K562 (cell line): Measurements from ENCODE around the gene EPHA2. TPM values are rescaled to one million over a fixed set of nuclear protein-coding genes. Genes with fewer than 3 reads are reported as not detected.

Experiments used
- CBX1 ChIP-seq: sonication (generic); IDR thresholded peaks from 2 replicates; pipeline ENCODE4 v1.6.1; 2016; ENCODE audit warnings: antibody characterized with exemption, low read depth, mild to moderate bottlenecking
- HMBOX1 ChIP-seq: sonication (generic); IDR thresholded peaks from 2 replicates; pipeline ENCODE4 v1.6.1; 2016
- MEF2D ChIP-seq: conservative IDR thresholded peaks from 2 replicates; pipeline ENCODE4 v1.6.1; 2016; ENCODE audit warnings: low read depth, missing genetic modification characterization, missing compliant biosample characterization
- MNT ChIP-seq, 2 experiments: fragments of 450-650 bp; conservative IDR thresholded peaks; 2 replicates each; pipeline ENCODE4 v1.6.1; 2017; ENCODE audit warnings: mild to moderate bottlenecking in 2 of 2, moderate library complexity in 2 of 2
- PBX2 ChIP-seq, 2 experiments: IDR thresholded peaks in 1 of 2; conservative IDR thresholded peaks in 1 of 2; 2 replicates each; pipeline ENCODE4 v1.6.1; 2016; ENCODE audit warnings: low read depth in 2 of 2, mild to moderate bottlenecking in 1 of 2, missing compliant biosample characterization in 1 of 2, missing genetic modification characterization in 1 of 2, moderate library complexity in 1 of 2
- RBM25 ChIP-seq: fragments of 200-400 bp; formaldehyde crosslinking; IDR thresholded peaks from 2 replicates; pipeline ENCODE4 v1.6.1; 2018; ENCODE audit warnings: low read length, low read depth, moderate library complexity; ENCODE audit not compliant: severe bottlenecking
- RBM34 ChIP-seq: fragments of 200-400 bp; formaldehyde crosslinking; IDR thresholded peaks from 2 replicates; pipeline ENCODE4 v1.6.1; 2018; ENCODE audit warnings: low read length, borderline replicate concordance; ENCODE audit not compliant: insufficient read depth
- SAFB2 ChIP-seq: fragments of 200-400 bp; formaldehyde crosslinking; IDR thresholded peaks from 2 replicates; pipeline ENCODE4 v1.6.1; 2018; ENCODE audit warnings: borderline replicate concordance, low read length, low read depth, moderate library complexity; ENCODE audit not compliant: severe bottlenecking
- SLC30A9 ChIP-seq: fragments of 250-450 bp; sonication (Bioruptor Pico); IDR thresholded peaks from 2 replicates; pipeline ENCODE4 v1.8.0; 2022; ENCODE audit warnings: mild to moderate bottlenecking, moderate library complexity
- SMARCA5 ChIP-seq: fragments of 450-650 bp; IDR thresholded peaks from 2 replicates; pipeline ENCODE4 v1.6.1; 2016
- SREBF1 ChIP-seq: fragments of 150-350 bp; IDR thresholded peaks from 2 replicates; pipeline ENCODE4 v1.6.1; 2014; ENCODE audit warnings: antibody characterized with exemption, low read depth, low read length, borderline replicate concordance
- TAF1 ChIP-seq: IDR thresholded peaks from 2 replicates; pipeline ENCODE4 v1.6.1; 2011; ENCODE audit warnings: mild to moderate bottlenecking, low read length, moderate library complexity; ENCODE audit not compliant: insufficient read depth, control insufficient read depth, severe bottlenecking; ENCODE audit errors: extremely low read depth
- ZBTB33 ChIP-seq: sonication (generic); formaldehyde crosslinking; IDR thresholded peaks from 2 replicates; pipeline ENCODE4 v1.8.1; 2023; ENCODE audit warnings: mild to moderate bottlenecking, missing genetic modification reagents
- ZBTB5 ChIP-seq: fragments of 450-650 bp; IDR thresholded peaks from 2 replicates; pipeline ENCODE4 v1.6.1; 2017; ENCODE audit warnings: antibody characterized with exemption
- ZNF644 ChIP-seq: fragments of 200-800 bp; sonication (Bioruptor generic); IDR thresholded peaks from 2 replicates; pipeline ENCODE4 v1.6.1; 2016; ENCODE audit warnings: low read depth, missing genetic modification characterization, missing compliant biosample characterization
- ZNF764 ChIP-seq: fragments of 250-450 bp; sonication (Bioruptor Pico); IDR thresholded peaks from 2 replicates; pipeline ENCODE4 v1.4.0; 2020; ENCODE audit warnings: low read depth, mild to moderate bottlenecking, moderate library complexity
- polyA plus RNA-seq, 8 experiments: library from polyadenylated mRNA; depleted of rRNA in 4 of 8; stranded (reverse) in 5 of 8; unstranded in 3 of 8; fragments of >200 nt; fragmentation: Nextera tagmentation in 2 of 8; fragmentation: Illumina TruSeq in 1 of 8; extraction: Ambion mirVana in 2 of 8; extraction: Trizol in 1 of 8; gene quantifications; 2 replicates each; pipeline versions ENCODE4 v1.2.1 to v1.2.3, GENCODE V29; 2011 to 2014; ENCODE audit warnings: inconsistent platforms in 1 of 8, missing spikeins in 1 of 8
- total RNA-seq, 7 experiments: library from RNA; depleted of rRNA in 6 of 7; stranded (reverse); fragments of >200 nt in 6 of 7; fragmentation: Illumina TruSeq in 2 of 7; extraction: Trizol in 2 of 7; gene quantifications; 2 replicates each; pipeline versions ENCODE4 v1.2.1 to v1.2.3, GENCODE V29; 2011 to 2021; ENCODE audit warnings: low replicate concordance in 1 of 7

The EPHA2 gene
- total and polyA plus RNA-seq, 9 of the 15 experiments (the other 6 are each of a cell fraction or from before 2014, with no cell fraction given) = 0.04 to 0.40 (median 0.07) TPM; not detected in 4

- TF ChIP-seq MNT (conservative IDR thresholded peaks at IDR 0.05) (no peak), SREBF1 (no peak), RBM34 (no peak), MEF2D (tag) (no peak), ZNF644 (tag) (no peak), SMARCA5 (peak; percentile 85), CBX1 (0 out of 2 replicates have a peak, but pooled peaks have one; percentile 67), ZBTB33 (peak; percentile 80), SLC30A9 (CRISPR knock-in tag) (no peak), ZBTB5 (no peak), TAF1 (no peak), HMBOX1 (no peak), PBX2 (CRISPR knock-in tag; IDR thresholded peaks at IDR 0.05; ENCODE audit: low read depth) (no peak), PBX2 (tag; conservative IDR thresholded peaks at IDR 0.05; ENCODE audit: low read depth) (no peak), RBM25 (peak; percentile 88), ZNF764 (no peak), SAFB2 (no peak)
These were observed 28.1 kb upstream of the EPHA2 start (continued) for GRCh38 chr1:16183765-16184556.
